Heart right ventricle (tissue), 16 donors: ENCODE measurements around the gene RBBP4. TPM values are rescaled to one million over a fixed set of nuclear protein-coding genes. Genes with fewer than 3 reads are reported as not detected.

ENCODE experiments used
- ATAC-seq, 8 donors: fragments of 200-7000 bp; cut with Tn5 transposase; one replicate each; pipeline ENCODE4 v1.9.1; 2020; ENCODE audit warnings: mild to moderate bottlenecking in 8 of 8, moderate library complexity in 8 of 8, moderate number of reproducible peaks in 1 of 8
- DNase-seq, 2 donors: peaks; one replicate each; pipeline ENCODE4 v3.0.0-alpha.2; 2020
- H3K27ac ChIP-seq, 10 donors: fragments of 200-600 bp; sonication (generic) in 2 of 10; one replicate each; pipeline versions ENCODE4 v1.5.0 to v1.8.0; 2020 to 2022; ENCODE audit warnings: mild to moderate bottlenecking in 3 of 10
- H3K27me3 ChIP-seq, 7 donors: fragments of 200-600 bp; one replicate each; pipeline ENCODE4 v1.8.0; 2021 to 2022; ENCODE audit warnings: mild to moderate bottlenecking in 2 of 7
- H3K36me3 ChIP-seq, 9 donors: fragments of 200-600 bp; sonication (generic) in 1 of 9; one replicate each; pipeline versions ENCODE4 v1.5.0 to v1.8.0; 2020 to 2022; ENCODE audit warnings: mild to moderate bottlenecking in 2 of 9
- H3K4me1 ChIP-seq, 9 donors: fragments of 200-600 bp; sonication (generic) in 1 of 9; one replicate each; pipeline versions ENCODE4 v1.5.0 to v1.8.0; 2020 to 2022; ENCODE audit warnings: mild to moderate bottlenecking in 4 of 9
- H3K4me3 ChIP-seq, 10 donors: fragments of 200-600 bp; sonication (generic) in 2 of 10; one replicate each; pipeline versions ENCODE4 v1.5.0 to v1.8.0; 2020 to 2022; ENCODE audit warnings: mild to moderate bottlenecking in 7 of 10, moderate library complexity in 2 of 10
- H3K9me3 ChIP-seq, 11 donors: fragments of 200-600 bp in 10 of 11; sonication (generic) in 2 of 11; one replicate each; pipeline versions ENCODE4 v1.5.0 to v1.8.0; 2013 to 2022; ENCODE audit warnings: mild to moderate bottlenecking in 2 of 11, control low read depth in 1 of 11, moderate library complexity in 1 of 11
- WGBS, 2 donors: extraction: QIAGEN DNeasy Blood & Tissue Kit; methylation state at CpG; one replicate each; pipeline ENCODE4 v1.1.7; 2013; ENCODE audit warnings: inconsistent platforms in 1 of 2; 5-methylcytosine and 5-hydroxymethylcytosine counted together
- intact Hi-C, 10 donors: fragments of 100-400 bp; cut with DNase I; formaldehyde crosslinking; loops; one replicate each; pipeline versions ENCODE4 v1.11.1 to v1.14.2; 2022
- polyA plus RNA-seq, 2 donors: library from polyadenylated mRNA; stranded (reverse); fragments of 200-250 nt; gene quantifications; one replicate each; pipeline ENCODE4 v1.2.3, GENCODE V29; 2013
- total RNA-seq, 10 donors: library from RNA; stranded (reverse); fragmentation: NEBNext Ultra II Directional in 3 of 10; extraction: Animal tissue kit (Norgen Biotek cat#: 25700) in 3 of 10; gene quantifications; one replicate each; pipeline versions ENCODE4 v1.2.1 to v1.2.4, GENCODE V29; 2021 to 2023
- TF ChIP-seq, protein P1 (sequence below), 9 donors: fragments of 200-600 bp; sonication (generic) in 2 of 9; IDR thresholded peaks; one replicate each; pipeline versions ENCODE4 v1.5.0 to v1.8.0; 2021 to 2022; ENCODE audit warnings: antibody characterized with exemption in 9 of 9, mild to moderate bottlenecking in 5 of 9, moderate library complexity in 1 of 9
- donor health status: Arrhythmogenic right ventricular cardiomyopathy.
- donor health status: ischemic (EF 13 %, LVEDD 7.1; RV severe dilation, severe dysfunction).
- donor health status: healthy with polysubstance abuse.
- donor health status: DM: no; HTN: yes; CAD: no.
- donor health status: DM: no; HTN: no; CAD: no.
- donor health status: ischemic (EF 25% LVEDD 6.9; RV normal size, moderate dysfunction).
- donor health status: ischemic (EF 25% LVEDD 5.7; RV mildly dilated, moderate dysfunction).
- donor health status: healthy.
- donor health status: DM: yes; HTN: yes; CAD: no.
- donor health status: Ischemic cardiomyopathy.
- donor health status: ischemic (EF 35%, LVEDD 5.7; RV mildly dilated, moderate dysfunction).
- donor health status: nonischemic (EF 11% LVEDD 7.7; RV severe dilation, severe dysfunction).
- donor health status: DM: yes; HTN: yes; CAD: no.
- donor health status: PGD.
- donor health status: ischemic (EF 29% LVEDD 5.4; RV normal size, mild dysfunction).
- donor health status: nonischemic (EF 23%, LVEDD 6.1; RV moderate dilation, normal function).

RBBP4 gene
- total and polyA plus RNA-seq, 12 donors = 17.9 to 119 (median 109) TPM

DNA sequence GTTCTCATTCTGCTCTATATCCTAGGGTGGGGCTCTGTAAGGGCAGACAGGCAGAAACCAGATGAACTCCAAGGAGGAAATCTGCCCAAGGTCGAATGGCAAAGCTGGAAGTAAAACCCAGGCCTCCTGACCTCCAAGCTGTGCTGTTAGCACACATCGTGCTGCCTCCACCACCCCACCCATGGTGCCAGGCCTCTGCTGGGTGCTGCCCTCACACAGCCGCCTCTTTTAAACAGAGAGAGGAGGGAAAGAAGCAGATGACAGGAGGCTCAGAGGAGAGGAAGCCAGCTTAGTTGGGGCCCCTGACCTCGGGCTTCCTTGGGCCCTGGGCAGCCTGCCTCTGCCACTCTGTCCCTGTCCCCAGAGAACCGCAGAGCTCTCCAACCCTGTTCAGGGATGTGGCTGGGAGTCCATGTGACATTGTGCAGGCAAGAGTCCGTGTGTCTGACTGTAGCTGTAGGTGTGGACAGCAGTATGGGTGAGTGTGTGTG lies 50.5 kb downstream of the RBBP4 start:
- peak overlapping the region in 8 of 10 donors; percentile 52 to 82 (median 70) for H3K4me3 ChIP-seq

DNA sequence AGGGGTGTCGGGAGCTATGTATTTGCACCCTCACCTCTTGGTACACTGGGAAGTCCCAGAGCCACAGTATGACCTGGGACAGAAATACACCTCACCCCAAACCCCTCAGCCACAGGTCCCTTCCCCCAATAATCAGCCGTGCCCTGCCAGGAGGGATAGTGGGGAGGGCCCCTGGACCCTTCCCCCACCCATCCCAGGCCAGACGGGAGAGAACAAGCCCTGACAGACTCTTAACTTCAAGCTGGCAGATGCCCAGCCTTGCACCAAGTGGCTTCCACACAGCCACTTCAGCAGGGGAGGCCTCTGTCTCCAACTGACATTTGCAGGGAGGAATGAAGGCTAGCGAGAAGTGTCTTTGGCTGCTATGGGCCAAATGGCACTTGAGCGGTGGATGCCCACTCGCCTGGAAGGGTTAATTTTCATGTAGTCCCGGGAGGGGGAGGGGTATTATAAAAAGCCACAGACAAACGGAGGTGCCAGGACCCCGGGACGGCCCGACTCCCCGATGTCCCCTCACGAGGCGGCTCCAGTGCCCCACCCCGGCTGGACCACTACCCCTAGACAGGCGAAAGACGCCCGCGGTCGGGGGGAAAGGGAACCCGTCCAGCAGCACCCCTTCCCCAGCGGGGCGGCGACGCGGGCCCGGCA lies 51.1 kb downstream of the RBBP4 start:
- peak in 7 of 8 donors; percentile 13 to 62 (median 40) for ATAC-seq

More for the DNA sequence above, 50.5 kb downstream of the RBBP4 start:
- peak in 1 of 2 donors; percentile 34 for DNase-seq
- WGBS, 2 donors = 29 to 31% methylated on average over 6 of the region's 6 CpGs
- Histone ChIP-seq H3K9me3 (no peaks in the 10 kb centered on the region), H3K27me3 (peaks cover 0 to 28% (median 0%) of the 10 kb centered on the region in 7 donors), H3K27ac (peak overlapping the region; percentile 82 to 96 (median 90)), H3K36me3 (peaks cover 0 to 7% (median 0%) of the 10 kb centered on the region in 9 donors), H3K4me1 (peaks cover 6 to 34% (median 30%) of the 10 kb centered on the region in 9 donors)
- intact Hi-C loops = loop anchor here in 1 of 10 donors (5.0 kb wide), 1 partner anchor 49 kb away; the partner anchor contains the start of genes RBBP4 and ZBTB8OS
- peak in 7 of 8 donors; percentile 21 to 65 (median 42) for ATAC-seq
- TF ChIP-seq, protein P1, sequence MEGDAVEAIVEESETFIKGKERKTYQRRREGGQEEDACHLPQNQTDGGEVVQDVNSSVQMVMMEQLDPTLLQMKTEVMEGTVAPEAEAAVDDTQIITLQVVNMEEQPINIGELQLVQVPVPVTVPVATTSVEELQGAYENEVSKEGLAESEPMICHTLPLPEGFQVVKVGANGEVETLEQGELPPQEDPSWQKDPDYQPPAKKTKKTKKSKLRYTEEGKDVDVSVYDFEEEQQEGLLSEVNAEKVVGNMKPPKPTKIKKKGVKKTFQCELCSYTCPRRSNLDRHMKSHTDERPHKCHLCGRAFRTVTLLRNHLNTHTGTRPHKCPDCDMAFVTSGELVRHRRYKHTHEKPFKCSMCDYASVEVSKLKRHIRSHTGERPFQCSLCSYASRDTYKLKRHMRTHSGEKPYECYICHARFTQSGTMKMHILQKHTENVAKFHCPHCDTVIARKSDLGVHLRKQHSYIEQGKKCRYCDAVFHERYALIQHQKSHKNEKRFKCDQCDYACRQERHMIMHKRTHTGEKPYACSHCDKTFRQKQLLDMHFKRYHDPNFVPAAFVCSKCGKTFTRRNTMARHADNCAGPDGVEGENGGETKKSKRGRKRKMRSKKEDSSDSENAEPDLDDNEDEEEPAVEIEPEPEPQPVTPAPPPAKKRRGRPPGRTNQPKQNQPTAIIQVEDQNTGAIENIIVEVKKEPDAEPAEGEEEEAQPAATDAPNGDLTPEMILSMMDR (IDR thresholded peaks at IDR 0.05) = no peak

DNA sequence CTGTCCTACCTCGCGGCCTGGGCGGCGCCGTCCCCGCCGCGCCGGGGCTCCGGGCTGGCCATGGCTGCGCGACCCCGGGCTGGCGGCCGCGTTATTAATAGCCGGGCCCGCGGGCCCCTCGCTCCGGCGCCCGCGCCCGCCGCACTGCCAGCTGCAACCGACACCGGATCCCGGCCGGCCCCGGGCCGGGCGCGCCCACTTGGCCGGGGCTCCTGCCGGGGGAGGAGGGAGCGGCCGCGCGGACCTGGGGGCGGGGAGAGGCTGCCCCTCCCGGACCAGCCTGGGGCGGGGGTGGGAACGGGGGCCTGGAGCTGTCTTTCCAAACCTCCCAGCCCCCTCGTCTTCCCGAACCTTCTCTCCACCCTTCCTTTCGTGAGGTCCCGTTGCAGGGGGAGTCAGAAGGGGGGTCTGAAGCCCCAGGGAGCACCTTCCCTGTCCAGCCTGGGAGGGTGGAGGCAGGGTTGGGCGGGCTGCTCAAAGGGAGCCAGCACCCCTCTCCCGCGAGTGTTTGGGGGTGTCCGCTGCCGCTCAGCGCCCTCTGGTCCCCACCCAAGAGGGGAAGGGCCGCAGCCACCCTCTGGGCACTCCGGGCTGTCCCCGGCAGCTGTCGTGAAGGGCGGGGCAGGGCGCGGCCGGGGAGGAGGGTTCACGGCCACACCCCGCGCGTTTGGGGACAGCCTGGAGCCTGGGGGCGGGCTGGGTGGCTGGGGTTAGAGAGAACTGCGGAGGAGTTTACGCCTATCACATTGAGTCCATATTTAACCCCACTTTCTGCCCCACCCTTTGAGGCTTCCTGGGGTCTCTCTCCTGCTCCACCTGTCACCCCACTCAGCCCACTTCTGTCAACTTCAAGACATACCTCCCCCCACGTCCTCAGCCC lies 51.8 kb downstream of the RBBP4 start, which contains the start of gene SYNC:
TSS of gene SYNC (minus strand) at position 172 of the 880 bp plus-strand sequence. CDS start at position 62, 110 bp downstream.
- peak within 1 kb of the TSS; percentile 82 to 96 (median 90) for H3K27ac ChIP-seq
- no peaks in the 10 kb centered on the region for H3K9me3 ChIP-seq
- peak within 1 kb of the TSS; percentile 27 to 82 (median 68) for H3K4me3 ChIP-seq
- 1% methylated on average over 68 to 70 of the region's 70 CpGs for WGBS, 2 donors
- H3K36me3 ChIP-seq = no peaks in the 10 kb centered on the region
- DNase-seq (peak; percentile 54 to 77), ATAC-seq (peak; percentile 75 to 87 (median 79))
- peaks cover 6 to 34% (median 30%) of the 10 kb centered on the region in 9 donors for H3K4me1 ChIP-seq
- TF ChIP-seq, protein P1 (IDR thresholded peaks at IDR 0.05) = no peak
- peaks cover 0 to 28% (median 0%) of the 10 kb centered on the region in 7 donors for H3K27me3 ChIP-seq
- intact Hi-C loops = loop anchor here in 1 of 10 donors (5.0 kb wide), 1 partner anchor 51 kb away; the partner anchor contains the start of genes RBBP4 and ZBTB8OS

More for the DNA sequence above, 51.1 kb downstream of the RBBP4 start:
- peaks cover 0 to 28% (median 0%) of the 10 kb centered on the region in 7 donors for H3K27me3 ChIP-seq
- intact Hi-C loops = loop anchor here in 1 of 10 donors (5.0 kb wide), 1 partner anchor 50 kb away; the partner anchor contains the start of genes RBBP4 and ZBTB8OS
- H3K9me3 ChIP-seq = no peaks in the 10 kb centered on the region
- H3K4me1 ChIP-seq = peaks cover 6 to 34% (median 30%) of the 10 kb centered on the region in 9 donors
- H3K4me3 ChIP-seq = peak overlapping the region; percentile 9 to 82 (median 68)
- WGBS, 2 donors = 6 to 8% methylated on average over 19 to 27 of the region's 27 CpGs
- peak; percentile 48 to 50 for DNase-seq
- TF ChIP-seq, protein P1 (IDR thresholded peaks at IDR 0.05) = no peak
- peaks cover 0 to under 1% (median 0%) of the 10 kb centered on the region in 9 donors for H3K36me3 ChIP-seq
- H3K27ac ChIP-seq = peak overlapping the region; percentile 82 to 96 (median 90)
